GM21717 (cell line): ENCODE results near the gene TSPYL4.

Experiments
- ATAC-seq: cut with Tn5 transposase; IDR thresholded peaks from one replicate; pipeline ENCODE4 v1.9.1; 2021; ENCODE audit warnings: mild to moderate bottlenecking, moderate library complexity; ENCODE audit not compliant: unreplicated experiment

Gene TSPYL4

DNA sequence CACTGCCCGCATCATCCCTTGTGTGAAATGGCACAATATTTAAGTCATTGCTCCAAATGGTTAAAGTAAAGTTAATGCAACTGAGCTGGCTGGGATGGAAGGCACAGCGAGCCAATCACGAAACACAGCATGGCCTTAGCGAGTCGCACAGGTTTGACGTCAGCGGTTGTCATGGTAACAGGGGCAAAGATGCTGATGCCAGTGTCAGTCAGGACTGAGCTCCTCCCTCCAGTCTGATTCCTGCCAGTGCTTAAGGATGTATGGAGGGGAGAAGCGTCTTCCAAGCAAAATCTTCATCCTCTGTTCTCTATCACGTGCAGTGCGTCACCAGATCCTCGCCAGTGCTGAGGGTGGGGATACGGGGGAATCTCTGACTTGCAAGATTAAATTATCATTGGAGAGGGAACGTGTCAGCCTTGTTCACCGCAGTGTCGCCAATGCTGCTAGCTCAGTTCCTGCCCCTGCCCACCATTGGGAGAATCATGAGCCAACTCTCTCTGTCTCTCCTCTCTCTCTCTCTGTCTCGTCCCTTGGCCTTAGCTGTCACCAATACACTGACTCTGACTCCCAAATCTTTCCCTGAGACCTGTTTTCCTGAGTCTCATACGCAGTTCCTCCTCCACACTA lies 24.5 kb downstream of the TSPYL4 start:
- ATAC-seq = no peak

- no peak for ATAC-seq
Observed at GRCh38 chr6:116223355-116223754, 30.5 kb downstream of the TSPYL4 start.

DNA sequence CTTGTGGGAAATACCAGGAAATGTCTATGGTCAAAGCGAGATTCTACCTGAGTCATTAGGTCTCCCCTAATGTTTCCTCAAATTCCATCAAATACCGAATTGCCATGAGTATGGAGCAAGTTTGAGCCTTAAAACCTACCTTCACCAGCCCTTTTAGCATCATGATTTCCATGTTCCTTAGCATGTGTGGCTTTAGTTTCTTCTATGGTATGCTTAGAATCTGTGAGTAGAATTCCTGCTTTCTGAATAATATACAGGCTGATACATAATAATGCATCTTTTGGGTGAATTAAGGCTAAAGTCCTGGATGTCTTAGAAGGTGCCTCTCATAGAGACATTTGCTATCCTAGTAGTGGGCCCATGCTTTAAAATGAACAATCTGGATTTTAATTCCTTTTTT lies 32.0 kb downstream of the TSPYL4 start:
- ATAC-seq = no peak

- ATAC-seq = no peak
Observed at GRCh38 chr6:116221067-116221466, 32.8 kb downstream of the TSPYL4 start.

DNA sequence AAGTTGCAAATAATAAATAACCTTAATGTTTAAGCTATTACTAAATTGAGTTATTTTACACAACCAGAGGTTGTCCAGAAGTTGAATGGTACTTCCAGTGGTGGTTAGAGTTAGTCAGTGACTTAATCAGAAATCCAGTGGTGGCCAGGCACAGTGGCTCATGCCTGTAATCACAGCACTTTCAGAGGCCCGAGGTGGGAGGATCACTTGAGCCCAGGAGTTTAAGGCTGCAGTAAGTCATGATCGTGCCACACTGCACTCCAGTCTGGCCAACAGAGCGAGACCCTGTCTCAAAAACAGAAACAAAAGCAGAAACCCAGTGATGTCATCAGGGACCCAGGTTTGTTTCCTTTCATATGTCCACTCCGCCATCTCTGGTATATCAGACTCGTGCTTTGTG lies 35.0 kb downstream of the TSPYL4 start:
- no peak for ATAC-seq

- ATAC-seq = no peak
Observed at GRCh38 chr6:116218172-116218633, 35.7 kb downstream of the TSPYL4 start.

DNA sequence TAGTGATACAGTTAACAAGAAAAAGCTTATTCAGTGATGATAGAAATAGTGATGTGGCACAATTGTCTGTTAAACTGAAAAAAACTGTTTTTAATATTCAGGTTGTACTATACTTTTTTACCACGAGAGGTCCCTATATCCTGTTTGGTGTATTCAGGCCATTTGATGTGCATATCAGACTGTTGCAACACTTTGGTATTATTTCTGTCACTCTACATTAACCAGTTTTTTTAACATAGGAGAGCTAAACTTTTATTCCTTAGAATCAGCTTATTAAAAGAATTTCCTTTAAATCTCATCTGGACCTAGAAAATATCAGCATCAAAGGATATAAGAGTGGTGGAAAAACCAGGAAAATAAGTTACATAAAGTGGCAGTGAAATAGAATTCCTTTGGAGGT lies 36.8 kb downstream of the TSPYL4 start:
- peak; percentile 58 for ATAC-seq

GRCh38 chr6:116215414-116215813 lies 38.5 kb downstream of the TSPYL4 start:
- no peak for ATAC-seq

- no peak for ATAC-seq
Observed at GRCh38 chr6:116214681-116215080, 39.2 kb downstream of the TSPYL4 start.

DNA sequence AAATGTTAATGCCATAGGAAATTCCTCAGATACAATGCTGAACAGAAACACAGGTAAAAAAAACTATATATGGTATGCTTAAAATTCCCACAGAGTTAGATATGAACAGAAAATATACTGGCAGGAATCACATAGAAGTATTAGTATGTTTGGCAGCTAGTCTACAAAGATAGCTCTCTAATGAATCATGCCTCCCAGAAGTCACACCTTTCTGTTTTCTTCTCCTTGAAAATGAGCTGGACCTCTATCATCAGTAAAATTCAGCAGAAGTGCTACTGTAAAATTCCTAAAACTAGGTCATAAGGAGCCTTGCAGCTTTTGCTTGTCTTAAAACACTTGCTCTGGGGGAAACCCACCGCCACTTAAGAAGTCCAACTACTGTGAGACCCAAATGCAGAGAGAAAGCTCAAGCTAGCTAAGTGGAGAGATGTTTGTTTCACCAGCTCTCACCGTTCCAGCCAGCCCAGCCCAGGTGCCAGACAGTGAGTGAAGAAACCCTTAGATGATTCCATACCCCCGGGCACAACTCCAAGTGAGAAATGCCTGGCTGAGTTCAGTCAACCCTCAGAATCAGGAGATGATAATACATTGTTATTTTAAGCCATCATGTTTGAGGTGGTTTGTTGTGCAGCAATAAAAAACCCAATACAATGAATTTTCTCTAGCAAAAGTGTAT lies 43.0 kb downstream of the TSPYL4 start:
- ATAC-seq = no peak

- no peak for ATAC-seq
Observed at GRCh38 chr6:116210316-116210715, 43.6 kb downstream of the TSPYL4 start.

GRCh38 chr6:116208056-116208785 lies 45.7 kb downstream of the TSPYL4 start:
- ATAC-seq = no peak

GRCh38 chr6:116206231-116206903 lies 47.5 kb downstream of the TSPYL4 start:
- ATAC-seq = no peak

- ATAC-seq = no peak
Observed at GRCh38 chr6:116205281-116205680, 48.6 kb downstream of the TSPYL4 start.

- ATAC-seq = no peak
Observed at GRCh38 chr6:116201538-116201937, 52.3 kb downstream of the TSPYL4 start.

- ATAC-seq = no peak
Observed at GRCh38 chr6:116200619-116201249, 53.1 kb downstream of the TSPYL4 start.
